Fibroblast of skin of left quadriceps (primary cell): ENCODE results near the gene KRTAP10-3.
"Not testable (repeated sequence)": the region's sequence is repeated elsewhere in the genome, so short reads cannot be mapped to it uniquely, and the experiment has no call there.

ENCODE experiments used
- DNase-seq, 2 experiments: peaks; one replicate each; pipeline ENCODE4 v3.0.0-alpha.2; 2013; ENCODE audit warnings: low read depth in 2 of 2

KRTAP10-3 gene

DNA sequence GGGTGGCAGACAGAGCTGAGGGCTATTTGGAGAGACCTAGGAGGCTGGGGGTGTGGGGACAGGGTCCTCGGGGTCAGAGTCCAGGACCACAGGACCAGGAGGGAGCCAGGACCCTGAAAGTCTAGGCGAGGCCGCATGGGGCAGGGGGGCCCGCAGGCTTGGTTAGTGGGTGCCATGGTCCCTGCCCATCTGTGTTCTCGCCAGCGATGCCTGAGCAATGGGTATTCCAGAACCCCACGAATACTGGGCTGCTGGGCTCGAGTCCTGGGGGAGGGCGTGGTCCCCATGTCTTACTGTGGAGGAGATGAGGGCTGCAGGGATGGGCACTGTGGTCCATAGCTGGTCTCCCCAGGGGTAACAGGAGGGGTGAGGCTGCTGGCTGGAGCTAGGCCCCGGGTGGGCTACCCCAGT, 31.7 kb upstream of the KRTAP10-3 start:
- no peak for DNase-seq

DNA sequence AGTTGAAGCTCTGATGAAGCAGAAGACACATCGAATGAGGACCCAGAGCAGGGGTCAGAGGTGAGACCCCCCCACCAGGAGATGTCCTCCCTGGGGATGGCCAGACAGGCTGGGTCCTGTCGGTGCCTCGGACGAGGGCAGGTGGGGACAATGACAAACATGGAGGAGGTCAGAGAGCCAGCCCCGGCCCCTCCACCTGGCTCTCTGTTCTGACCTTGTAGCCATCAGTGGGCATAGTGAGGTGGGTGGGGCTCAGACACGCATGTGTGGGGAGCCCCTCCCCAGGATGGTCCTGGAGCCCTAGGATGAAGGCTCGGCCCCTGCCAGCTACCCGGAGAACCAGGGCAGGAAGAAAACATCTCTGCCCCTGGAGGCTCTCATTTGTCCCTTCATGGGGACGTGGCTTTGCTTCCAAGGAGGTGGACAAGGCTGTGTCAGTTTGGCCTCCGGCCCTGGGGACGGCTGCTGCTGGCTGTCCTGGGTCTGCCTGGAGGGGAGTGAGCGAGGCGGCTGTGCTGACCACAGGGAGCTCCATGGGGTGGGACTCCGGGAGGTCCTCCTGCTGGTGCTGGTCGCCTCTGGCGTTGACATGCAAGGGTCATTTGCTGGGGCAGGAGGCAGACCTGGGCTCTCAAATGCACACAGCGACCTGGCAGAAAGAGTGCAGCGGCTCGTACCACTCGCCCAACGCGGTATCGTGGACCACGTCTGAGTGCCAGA, 31.2 kb upstream of the KRTAP10-3 start:
- DNase-seq = no peak

DNA sequence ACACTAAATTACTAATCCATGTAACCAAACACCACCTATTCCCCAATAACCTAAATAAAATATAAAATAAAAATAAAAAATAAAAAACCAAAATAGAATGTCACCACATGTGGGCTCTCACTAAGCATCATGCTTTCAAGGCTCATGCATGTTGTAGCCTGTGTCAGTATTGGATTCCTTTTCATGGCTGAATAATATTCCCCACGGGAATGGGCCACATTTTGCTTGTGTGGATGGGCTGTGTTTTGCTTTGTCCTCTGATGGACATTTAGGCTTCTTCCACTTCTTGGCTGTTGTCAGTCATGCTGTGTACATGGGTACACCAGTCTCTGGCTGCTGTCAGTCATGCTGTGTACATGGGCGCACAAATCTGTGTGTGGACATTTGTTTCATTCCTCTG, 30.5 kb upstream of the KRTAP10-3 start:
- no peak for DNase-seq

DNA sequence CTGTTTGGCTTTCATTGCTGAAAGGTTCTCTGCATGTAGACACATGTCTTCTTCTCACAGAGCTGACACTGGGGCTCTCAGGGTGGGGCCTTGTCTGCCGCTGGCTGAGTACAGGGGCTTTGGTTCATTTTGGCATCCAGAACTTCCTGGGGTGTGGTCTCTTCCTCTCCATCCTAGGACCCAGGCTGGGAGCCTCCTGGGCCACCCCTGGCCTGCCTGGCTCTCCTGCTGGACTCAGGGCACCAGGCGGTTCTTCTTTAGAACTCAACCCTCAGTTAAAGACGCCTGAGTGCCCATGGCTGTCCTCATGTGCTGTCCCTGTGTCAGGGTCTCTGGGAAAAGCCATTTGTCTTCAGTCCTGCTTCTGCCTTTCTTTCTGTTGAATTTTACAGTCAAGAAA, 27.3 kb upstream of the KRTAP10-3 start:
- no peak for DNase-seq

DNA sequence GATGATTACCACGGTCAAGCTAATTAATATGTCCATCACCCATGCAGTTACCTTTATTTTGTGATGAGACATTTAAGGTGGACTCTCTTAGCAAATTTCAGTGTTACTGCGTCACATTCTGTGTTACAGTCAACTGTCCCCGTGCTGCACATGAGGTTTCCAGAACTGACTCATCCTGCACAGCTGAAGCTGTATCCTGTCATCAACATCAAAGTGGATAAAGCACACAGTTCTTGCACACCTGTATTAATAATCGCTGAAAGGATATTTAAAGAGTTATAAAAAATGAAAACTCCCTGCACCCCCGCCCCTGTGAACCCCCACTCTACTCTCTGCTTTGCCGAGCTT, 25.2 kb upstream of the KRTAP10-3 start:
- no peak for DNase-seq

DNA sequence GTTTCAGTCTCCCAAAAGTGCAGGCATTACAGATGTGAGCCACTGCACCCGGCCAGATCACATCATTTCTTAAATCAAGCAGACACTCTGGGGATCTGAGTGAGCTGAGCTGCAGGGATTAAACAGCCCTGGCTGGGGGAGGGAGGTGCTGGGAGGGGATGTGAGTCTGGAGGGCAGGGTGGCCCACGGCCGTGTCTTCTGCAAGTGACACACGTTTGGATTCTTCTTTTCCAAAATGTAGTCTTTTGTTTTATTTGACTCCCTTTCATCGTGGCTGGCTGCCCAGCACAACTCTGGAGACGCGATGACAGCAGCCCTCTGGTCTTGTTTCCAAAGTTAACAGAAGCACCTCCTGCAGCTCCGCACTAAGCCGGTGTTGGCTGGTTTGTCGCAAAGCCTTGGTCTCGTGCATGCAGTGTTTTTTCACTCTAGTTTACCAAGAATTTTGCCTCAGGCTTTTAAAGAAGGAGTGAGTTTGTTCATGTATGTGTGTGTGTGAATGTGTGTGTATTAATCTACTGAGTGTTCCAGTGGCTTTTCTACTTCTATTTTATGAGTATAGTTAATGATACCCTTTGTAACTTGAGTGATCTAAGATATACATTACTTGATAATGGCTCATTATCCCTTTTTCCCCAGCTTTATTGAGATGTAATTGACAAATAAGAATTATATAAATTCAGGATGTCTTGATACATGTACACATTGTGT, 24.6 kb upstream of the KRTAP10-3 start:
- DNase-seq = no peak

DNA sequence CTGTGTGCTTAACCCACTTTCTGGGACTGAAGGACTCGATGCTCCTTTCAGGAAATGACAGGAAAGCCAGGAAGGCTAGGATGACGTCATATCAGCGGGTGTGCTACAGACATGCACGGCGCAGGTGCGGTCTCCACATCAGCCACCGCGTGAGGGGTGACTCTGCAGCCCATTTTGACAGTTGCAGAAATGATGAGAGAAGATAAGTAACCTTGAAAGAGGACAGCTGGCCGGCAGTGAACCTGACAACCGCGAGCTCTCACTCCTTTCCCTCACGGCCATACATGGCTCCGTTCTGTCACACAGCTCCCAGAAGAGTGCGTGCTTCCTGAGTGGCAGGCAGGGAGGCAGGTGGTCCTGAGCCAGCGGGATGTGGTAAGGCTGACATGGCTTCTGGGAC, 23.5 kb upstream of the KRTAP10-3 start:
- no peak for DNase-seq

DNA sequence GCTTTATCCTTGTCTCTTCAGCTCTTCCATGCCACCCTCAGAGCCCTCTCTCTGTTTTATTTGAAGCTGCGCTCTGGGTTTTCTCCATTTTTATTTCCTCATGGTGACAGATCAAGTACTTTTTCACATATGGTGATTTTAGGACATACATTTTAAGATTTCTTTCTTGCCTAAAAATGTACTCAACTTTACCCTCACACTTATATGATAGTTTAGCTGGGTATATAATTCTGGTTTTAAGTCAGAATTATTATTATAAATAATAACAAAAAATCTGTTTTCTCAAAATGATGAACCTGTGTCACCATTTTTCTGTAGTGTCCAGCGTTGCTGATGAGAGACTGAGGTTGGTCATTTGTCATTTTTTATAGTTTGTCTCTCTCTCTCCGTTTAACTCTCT, 22.6 kb upstream of the KRTAP10-3 start:
- DNase-seq = no peak

DNA sequence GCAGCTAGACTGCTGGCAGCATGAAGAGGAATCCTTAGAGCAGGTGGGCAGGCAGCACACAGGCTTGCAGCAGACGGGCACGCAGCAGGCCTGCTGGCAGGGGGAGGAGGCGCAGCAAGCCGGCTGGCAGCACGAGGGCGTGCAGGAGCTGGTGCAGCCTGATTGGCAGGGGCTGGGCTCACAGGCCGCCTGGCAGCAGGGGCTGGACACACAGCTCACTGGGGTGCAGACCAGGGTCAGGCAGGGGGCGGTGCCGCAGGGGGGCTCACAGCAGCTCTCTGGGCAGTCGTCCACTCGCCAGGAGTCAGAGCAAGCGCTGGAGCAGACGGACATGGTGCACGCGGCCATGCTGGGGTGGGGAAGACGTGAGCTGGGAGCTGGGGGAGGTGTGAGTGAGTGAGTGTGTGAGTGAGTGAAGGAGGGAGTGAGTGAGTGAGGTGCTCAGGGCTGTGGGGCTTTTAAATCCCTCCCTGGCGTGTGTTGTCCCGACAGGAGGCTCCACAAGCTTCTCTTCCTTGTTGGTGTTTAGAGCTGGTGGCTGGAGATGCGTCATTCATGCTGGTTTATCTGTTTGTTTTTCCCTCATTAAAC, 21.7 kb upstream of the KRTAP10-3 start, which contains the start of gene KRTAP10-5:
KRTAP10-5 (minus strand) TSS at position 374 of the 591 bp plus-strand sequence; CDS start at position 348, 26 bp downstream.
- not testable (repeated sequence) for DNase-seq

DNA sequence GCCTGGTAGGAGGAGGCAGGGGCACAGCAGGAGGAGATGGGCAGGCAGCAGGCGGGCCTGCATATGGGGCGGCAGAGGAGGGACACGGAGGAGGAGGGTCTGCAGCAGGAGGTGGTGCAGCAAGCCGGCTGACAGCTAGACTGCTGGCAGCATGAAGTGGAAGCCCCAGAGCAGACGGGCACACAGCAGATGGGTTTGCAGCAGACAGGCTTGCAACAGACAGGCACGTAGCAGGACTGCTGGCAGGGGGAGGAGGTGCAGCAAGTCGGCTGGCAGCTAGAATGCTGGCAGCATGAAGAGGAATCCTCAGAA, 21.2 kb upstream of the KRTAP10-3 start:
- no peak for DNase-seq

DNA sequence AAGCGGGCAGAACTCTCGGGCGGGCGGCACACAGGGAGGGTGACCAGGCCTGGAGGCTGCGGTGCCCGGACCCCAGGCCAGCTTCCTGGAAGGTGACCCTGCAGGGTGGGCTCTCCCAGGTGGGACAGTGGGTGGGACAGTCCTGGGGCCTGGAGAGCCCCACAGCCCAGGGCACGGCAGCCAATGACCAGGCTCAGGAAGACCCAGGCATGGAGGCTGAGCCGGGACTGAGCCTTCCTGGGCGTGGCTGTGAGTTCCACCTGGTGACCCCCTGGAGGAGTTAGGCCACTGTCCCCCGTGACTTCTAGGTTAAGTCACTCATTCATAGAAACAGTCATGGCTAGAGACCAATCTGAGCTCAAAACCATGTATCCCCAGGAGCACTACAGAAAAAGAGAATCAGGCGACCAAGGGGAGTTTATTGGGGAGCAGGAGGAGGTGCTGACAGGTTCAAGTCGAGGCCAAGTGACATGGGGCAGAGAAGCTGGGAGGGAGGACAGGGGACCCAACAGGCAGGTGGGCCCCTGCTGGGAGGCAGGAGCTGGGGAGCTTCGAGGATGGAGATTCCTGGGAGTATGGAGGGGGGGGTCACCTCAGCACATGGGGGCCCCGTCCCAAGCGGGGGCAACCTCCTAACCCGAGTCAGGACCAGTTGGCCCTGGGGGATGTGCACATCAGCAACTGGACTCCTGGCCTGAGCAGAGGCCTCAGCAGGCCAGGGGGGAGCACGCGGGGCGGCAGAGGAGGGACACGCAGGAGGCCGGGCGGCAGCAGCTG, 20.6 kb upstream of the KRTAP10-3 start:
- no peak for DNase-seq

DNA sequence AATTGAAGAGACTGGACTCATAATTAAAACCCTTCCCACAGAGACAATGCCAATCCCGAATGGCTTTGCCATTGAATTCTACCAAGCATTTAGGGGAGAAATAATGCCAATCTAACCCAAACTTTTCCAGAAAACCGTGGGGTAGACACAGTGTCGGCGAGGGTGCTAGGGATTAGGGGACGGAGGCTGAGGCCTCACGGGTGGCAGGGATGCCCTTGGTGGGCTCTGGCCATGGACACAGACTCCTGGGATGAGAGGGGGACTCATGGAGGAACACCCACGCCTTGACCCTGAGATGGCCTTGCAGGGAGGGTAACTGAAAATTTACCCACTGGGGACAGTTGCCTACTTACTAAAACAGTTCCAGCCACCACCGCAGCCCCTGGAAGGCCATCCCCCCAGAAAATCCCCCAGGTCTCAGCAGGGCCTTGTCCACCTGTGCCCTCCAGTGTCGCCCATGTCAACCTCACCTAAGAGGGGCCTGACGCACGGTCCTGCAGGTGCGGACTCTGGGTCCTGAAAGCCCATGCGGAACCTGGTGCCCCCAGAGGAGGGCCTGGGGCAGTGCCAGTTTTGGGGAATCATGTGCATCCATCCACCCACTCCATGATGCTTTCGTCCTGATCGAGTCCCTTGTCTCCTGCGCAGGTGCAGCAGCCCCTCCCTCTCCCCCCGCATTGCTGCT, 19.9 kb upstream of the KRTAP10-3 start:
- DNase-seq = no peak

DNA sequence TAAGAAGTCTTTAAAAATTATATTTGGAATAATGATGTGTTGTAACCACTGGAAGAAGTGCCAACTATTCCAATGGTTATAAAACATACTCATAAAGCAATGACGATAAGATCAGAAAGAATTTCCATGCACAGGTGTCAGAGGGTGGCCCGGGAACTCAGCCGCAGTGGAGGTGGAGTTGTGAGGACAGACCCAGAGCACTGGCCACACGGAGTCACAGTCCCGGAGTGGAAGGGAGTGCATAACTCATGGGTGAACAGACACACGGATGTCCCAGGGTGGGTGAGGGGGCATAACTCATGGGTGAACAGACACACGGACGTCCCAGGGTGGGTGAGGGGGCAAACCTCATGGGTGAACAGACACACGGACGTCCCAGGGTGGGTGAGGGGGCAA, 17.4 kb upstream of the KRTAP10-3 start:
- DNase-seq = no peak

DNA sequence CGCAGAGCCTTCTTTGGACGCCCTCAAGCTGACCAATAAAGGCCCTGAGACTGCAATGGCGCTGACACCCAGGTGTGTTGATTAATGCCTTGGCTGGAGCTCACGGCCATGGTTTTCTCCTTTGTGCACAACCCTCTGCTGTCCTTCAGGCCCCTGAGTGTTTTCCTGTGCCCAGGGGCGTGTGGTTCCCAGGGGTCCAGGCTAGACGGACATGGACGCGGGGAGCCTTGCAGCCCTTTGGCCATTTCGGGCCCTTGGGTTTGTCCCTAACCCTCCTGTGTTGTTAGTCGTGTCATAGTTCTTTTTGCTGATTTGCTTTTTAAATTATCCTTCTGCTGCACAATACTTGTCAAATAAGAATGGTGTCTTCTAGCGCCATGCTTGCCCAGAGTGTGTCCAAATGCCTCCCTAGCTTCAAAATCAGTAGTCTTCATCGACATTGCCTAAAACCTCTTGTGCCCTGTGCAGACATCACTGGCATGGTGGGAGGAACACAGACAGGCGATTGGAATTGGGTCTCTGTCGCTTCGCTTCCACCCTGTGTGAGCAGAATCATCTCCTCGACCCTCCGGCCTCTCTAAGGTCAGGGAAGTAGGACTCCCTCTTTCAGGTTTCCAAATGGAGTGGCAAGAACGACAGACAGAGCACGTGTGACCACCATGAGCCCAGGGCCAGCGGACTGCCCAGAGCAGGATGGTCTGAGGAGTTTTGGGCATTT, 16.9 kb upstream of the KRTAP10-3 start:
- DNase-seq = no peak

DNA sequence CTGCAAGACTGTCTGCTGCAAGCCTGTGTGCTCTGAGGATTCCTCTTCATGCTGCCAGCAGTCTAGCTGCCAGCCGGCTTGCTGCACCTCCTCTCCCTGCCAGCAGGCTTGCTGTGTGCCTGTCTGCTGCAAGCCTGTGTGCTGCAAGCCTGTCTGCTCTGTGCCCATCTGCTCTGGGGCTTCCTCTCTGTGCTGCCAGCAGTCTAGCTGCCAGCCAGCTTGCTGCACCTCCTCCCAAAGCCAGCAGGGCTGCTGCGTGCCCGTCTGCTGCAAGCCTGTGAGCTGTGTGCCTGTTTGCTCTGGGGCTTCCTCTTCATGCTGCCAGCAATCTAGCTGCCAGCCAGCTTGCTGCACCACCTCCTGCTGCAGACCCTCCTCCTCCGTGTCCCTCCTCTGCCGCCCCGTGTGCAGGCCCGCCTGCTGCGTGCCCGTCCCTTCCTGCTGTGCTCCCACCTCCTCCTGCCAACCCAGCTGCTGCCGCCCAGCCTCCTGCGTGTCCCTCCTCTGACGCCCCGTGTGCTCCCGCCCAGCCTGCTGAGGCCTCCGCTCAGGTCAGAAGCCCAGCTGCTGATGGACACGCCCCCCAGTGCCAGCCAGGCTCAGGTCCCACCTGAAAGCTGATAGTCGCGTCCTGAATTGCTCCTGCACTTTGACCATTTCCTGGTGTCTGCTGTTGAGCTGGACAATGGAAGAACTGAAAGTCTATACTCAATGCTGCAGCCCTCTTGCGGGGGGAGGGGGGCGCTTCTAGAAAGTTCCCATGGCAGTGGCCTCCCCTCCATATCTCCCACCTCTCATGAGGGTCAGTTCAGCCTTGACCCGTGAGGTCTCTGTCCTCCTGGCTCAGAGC, 16.1 kb upstream of the KRTAP10-3 start:
- DNase-seq = no peak

DNA sequence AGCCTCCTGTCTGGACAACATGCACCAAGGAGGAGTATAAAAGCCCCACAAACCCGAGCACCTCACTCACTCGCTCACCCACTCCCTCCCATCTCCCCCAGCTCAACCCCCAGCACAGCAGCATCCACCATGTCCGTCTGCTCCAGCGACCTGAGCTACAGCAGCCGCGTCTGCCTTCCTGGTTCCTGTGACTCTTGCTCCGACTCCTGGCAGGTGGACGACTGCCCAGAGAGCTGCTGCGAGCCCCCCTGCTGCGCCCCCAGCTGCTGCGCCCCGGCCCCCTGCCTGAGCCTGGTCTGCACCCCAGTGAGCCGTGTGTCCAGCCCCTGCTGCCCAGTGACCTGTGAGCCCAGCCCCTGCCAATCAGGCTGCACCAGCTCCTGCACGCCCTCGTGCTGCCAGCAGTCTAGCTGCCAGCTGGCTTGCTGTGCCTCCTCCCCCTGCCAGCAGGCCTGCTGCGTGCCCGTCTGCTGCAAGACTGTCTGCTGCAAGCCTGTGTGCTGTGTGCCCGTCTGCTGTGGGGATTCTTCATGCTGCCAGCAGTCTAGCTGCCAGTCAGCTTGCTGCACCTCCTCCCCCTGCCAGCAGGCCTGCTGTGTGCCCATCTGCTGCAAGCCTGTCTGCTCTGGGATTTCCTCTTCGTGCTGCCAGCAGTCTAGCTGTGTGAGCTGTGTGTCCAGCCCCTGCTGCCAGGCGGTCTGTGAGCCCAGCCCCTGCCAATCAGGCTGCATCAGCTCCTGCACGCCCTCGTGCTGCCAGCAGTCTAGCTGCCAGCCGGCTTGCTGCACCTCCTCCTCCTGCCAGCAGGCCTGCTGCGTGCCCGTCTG, 15.2 kb upstream of the KRTAP10-3 start, which contains the start of gene KRTAP10-4:
KRTAP10-4 (plus strand) TSS at position 100 of the 827 bp plus-strand sequence; CDS start at position 130, 30 bp downstream.
- DNase-seq = not testable (repeated sequence)

DNA sequence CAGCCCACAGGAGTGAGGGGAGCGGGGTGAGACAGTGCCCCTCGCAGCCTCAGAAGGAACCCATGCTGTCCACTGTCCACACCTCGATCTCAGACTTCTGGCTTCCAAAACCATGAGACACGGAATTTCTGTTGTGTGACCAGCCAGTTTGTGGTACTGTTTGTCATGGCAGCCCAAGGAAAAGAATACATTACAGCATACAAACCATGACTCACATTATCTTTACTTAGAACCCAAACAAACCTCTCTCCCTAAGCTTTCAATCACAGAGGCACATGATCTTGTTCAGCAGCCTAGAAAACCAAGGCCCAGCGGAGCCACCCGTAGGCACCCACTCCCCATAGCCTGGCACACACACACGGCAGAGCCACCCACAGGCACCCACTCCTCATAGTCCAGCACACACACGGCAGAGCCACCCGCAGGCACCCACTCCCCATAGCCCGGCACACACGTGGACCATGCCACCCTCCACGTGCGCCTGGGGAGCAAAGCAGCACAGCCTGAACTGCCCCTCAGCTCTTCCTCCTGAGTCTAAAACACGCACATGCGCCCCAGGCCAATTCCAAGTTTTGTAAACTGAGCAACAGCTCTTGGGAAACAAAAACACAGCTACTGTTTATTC, 14.5 kb upstream of the KRTAP10-3 start:
- DNase-seq = no peak

DNA sequence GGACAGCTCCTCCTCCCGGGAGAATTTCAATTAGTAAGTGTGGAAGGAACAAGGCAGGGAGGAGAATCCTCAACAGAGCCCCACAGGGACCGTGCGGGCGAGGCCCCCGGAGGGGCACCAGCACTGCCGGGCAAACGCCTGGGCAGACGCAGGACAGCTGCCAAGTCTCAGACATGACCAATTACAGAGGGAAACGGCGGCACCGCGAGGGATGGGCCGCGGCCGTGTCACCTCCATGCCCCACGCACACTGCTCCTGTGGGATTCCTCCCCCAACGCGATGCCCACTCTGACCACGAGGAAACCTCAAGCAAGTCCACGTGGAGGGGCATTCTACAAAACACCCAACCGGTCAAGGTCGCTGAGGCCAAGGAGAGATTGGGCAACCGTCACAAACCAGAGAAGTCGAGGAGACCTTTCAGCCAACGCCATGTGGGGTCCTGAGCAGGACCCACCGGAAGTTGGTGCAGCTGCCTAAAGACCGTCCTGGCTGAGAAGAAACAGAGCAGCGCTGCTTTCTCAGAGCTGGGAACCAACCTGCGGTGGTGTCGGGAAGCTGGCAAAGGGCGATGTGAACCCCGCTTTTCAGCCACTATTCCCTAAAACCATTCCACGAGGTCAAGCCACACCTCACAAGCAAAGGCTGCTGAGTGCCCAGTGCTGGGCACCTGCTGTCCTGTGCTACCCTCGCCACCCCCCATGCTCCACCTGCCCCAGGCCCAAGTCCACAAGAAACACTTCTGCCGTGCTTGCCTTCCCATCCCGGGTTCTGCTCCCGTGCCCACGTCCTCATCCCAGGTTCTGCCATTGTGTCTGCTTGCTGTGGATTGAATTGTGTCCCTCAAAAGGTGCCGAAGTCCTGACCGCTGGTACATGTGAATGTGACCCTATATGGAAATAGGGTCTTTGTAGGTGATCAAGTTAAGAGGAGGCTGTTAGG, 13.5 kb upstream of the KRTAP10-3 start:
- DNase-seq = no peak
